DND-41 (cell line): ENCODE measurements around the gene PCP2.

ENCODE experiments used
- CTCF ChIP-seq: IDR thresholded peaks from 2 replicates; pipeline ENCODE4 v1.5.1; 2012; ENCODE audit warnings: borderline replicate concordance, low read length, moderate library complexity, mild to moderate bottlenecking; ENCODE audit not compliant: poor library complexity, severe bottlenecking; ENCODE audit errors: extremely low read depth
- EZH2 ChIP-seq: IDR thresholded peaks from 3 replicates; pipeline ENCODE4 v1.6.1; 2012; ENCODE audit warnings: borderline replicate concordance, low read depth, mild to moderate bottlenecking, moderate library complexity, low read length, inconsistent platforms; ENCODE audit not compliant: severe bottlenecking

- no peak for TF ChIP-seq EZH2
- no peak for TF ChIP-seq CTCF
Measured at GRCh38 chr19:7661744-7662538, 28.4 kb upstream of the PCP2 start.
